Brain pericyte (primary cell): ENCODE data around the gene JMJD4.

Experiments used
- DNase-seq: peaks from one replicate; pipeline ENCODE4 v3.0.0-alpha.2; 2012; ENCODE audit warnings: low read depth, low spot score

JMJD4 gene

GRCh38 chr1:227753999-227754711, 19.1 kb upstream of the JMJD4 start:
- DNase-seq, result no peak

- no peak for DNase-seq
Observed at GRCh38 chr1:227749916-227750710, 15.0 kb upstream of the JMJD4 start.

GRCh38 chr1:227749225-227749624, 14.1 kb upstream of the JMJD4 start:
- DNase-seq, result no peak

- DNase-seq, result no peak
Observed at GRCh38 chr1:227748496-227749182, 13.5 kb upstream of the JMJD4 start.

- DNase-seq, result no peak
Observed at GRCh38 chr1:227747948-227748495, 12.9 kb upstream of the JMJD4 start.

GRCh38 chr1:227747382-227747781, 12.3 kb upstream of the JMJD4 start:
- DNase-seq, result no peak

- no peak for DNase-seq
Observed at GRCh38 chr1:227746676-227747075, 11.6 kb upstream of the JMJD4 start.

- DNase-seq, result no peak
Observed at GRCh38 chr1:227745568-227746265, 10.6 kb upstream of the JMJD4 start.

GRCh38 chr1:227744668-227745067, 9.6 kb upstream of the JMJD4 start:
- no peak for DNase-seq

- no peak for DNase-seq
Observed at GRCh38 chr1:227742738-227743715, 7.9 kb upstream of the JMJD4 start.

- DNase-seq, result no peak
Observed at GRCh38 chr1:227741166-227741870, 6.2 kb upstream of the JMJD4 start.

- no peak for DNase-seq
Observed at GRCh38 chr1:227740401-227740960, 5.4 kb upstream of the JMJD4 start.

GRCh38 chr1:227739636-227740035, 4.5 kb upstream of the JMJD4 start:
- no peak for DNase-seq

- DNase-seq, result no peak
Observed at GRCh38 chr1:227738820-227739219, 3.7 kb upstream of the JMJD4 start.

GRCh38 chr1:227736814-227737432, 1.8 kb upstream of the JMJD4 start:
- DNase-seq, result no peak

GRCh38 chr1:227735539-227736285, 610 bp upstream of the JMJD4 start:
- DNase-seq, result no peak

- DNase-seq, result no peak
Observed at GRCh38 chr1:227734546-227734855, 601 bp downstream of the JMJD4 start.

GRCh38 chr1:227733751-227734545, 1.2 kb downstream of the JMJD4 start:
- DNase-seq, result no peak
